Measurements from ENCODE around the gene CCDC92.

DNA sequence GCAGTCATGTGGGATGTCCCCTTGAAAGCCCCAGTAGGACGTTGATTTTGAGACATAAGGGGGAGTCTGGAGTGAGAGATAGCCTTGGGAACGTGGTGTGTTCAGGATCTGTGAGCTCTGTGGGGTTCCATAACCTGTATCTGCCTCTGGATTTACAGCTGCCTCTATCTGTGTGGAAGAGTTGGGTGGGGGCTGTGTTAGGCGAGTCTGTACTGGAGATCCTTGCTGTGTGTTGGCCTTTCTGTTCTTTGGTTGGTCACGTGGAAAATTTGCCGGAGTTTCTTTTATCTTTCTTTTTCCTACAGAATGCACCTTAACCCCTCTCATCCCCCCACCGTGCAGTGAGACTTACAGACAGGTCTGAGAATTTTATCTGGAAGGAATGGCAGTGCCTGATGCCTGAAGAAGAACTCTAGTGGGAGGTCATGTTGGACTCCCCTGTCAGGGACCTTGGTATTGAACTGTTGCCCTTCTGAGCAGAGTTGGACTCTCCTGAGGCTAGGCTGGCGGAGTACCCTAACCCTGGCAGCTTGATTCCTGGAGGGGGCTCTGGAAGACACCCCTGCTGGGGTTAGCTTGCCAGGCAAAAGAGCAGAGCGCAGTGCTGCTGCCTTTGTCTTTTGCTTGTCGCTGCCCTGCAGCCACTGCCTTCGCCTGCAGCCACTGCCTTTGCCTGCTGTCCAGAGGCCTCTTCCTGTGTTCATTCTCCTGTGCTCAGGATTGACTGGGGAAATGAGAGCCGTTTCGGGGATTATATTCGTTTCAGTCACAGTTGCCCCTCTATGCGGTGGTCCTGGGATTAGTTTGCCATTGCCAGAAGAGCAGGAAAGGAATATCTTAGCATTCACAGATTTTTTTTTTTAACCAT lies 34.4 kb upstream of the CCDC92 start:
- TF ChIP-seq, protein P1, sequence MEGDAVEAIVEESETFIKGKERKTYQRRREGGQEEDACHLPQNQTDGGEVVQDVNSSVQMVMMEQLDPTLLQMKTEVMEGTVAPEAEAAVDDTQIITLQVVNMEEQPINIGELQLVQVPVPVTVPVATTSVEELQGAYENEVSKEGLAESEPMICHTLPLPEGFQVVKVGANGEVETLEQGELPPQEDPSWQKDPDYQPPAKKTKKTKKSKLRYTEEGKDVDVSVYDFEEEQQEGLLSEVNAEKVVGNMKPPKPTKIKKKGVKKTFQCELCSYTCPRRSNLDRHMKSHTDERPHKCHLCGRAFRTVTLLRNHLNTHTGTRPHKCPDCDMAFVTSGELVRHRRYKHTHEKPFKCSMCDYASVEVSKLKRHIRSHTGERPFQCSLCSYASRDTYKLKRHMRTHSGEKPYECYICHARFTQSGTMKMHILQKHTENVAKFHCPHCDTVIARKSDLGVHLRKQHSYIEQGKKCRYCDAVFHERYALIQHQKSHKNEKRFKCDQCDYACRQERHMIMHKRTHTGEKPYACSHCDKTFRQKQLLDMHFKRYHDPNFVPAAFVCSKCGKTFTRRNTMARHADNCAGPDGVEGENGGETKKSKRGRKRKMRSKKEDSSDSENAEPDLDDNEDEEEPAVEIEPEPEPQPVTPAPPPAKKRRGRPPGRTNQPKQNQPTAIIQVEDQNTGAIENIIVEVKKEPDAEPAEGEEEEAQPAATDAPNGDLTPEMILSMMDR (IDR thresholded peaks at IDR 0.05; ENCODE audit: low read depth, low read length, poor library complexity, severe bottlenecking): no peak
- TF ChIP-seq EZH2phosphoT487 (IDR thresholded peaks at IDR 0.05; ENCODE audit: borderline replicate concordance, low read length): no peak
